GM23338 (cell line): ENCODE measurements around the gene TMEM61. TPM values are rescaled to one million over a fixed set of nuclear protein-coding genes. Genes with fewer than 3 reads are reported as not detected.

Source experiments
- ATAC-seq: fragments of 200-7000 bp; cut with Tn5 transposase; 3 replicates; pipeline ENCODE4 v1.9.1; 2020
- DNase-seq: peaks from one replicate; pipeline ENCODE4 v3.0.0-alpha.2; 2015; ENCODE audit warnings: low spot score
- H2AFZ ChIP-seq: fragments of 200-600 bp; sonication (generic); 2 replicates; pipeline ENCODE4 v1.8.0; 2016; ENCODE audit warnings: antibody characterized with exemption, mild to moderate bottlenecking, moderate library complexity
- H3F3A ChIP-seq: fragments of 200-600 bp; sonication (generic); replicated peaks from 2 replicates; pipeline ENCODE4 v1.8.0; 2017; ENCODE audit warnings: antibody characterized with exemption, mixed run types, low read depth
- H3K27ac ChIP-seq: fragments of 200-600 bp; sonication (generic); 2 replicates; pipeline ENCODE4 v1.6.1; 2016; ENCODE audit warnings: low read depth
- H3K27me3 ChIP-seq: fragments of 200-600 bp; sonication (generic); 2 replicates; pipeline ENCODE4 v1.8.0; 2016; ENCODE audit warnings: mild to moderate bottlenecking, mixed run types, moderate library complexity; ENCODE audit not compliant: insufficient read depth
- H3K36me3 ChIP-seq: fragments of 200-600 bp; sonication (generic); 2 replicates; pipeline ENCODE4 v1.8.0; 2016; ENCODE audit warnings: mild to moderate bottlenecking; ENCODE audit not compliant: insufficient read depth
- H3K4me1 ChIP-seq: fragments of 200-600 bp; sonication (generic); 2 replicates; pipeline ENCODE4 v1.8.0; 2016; ENCODE audit warnings: mild to moderate bottlenecking, moderate library complexity; ENCODE audit not compliant: insufficient read depth
- H3K4me2 ChIP-seq: fragments of 200-600 bp; sonication (generic); 2 replicates; pipeline ENCODE4 v1.7.1; 2017; ENCODE audit warnings: mixed run types
- H3K4me3 ChIP-seq: fragments of 200-600 bp; sonication (generic); 2 replicates; pipeline ENCODE4 v1.6.1; 2016; ENCODE audit warnings: mixed run types
- H3K79me2 ChIP-seq: fragments of 200-600 bp; sonication (generic); replicated peaks from 2 replicates; pipeline ENCODE4 v1.8.0; 2017; ENCODE audit warnings: mild to moderate bottlenecking; ENCODE audit not compliant: insufficient read depth
- H3K9me2 ChIP-seq: fragments of 200-600 bp; sonication (generic); 2 replicates; pipeline ENCODE4 v1.8.0; 2017; ENCODE audit not compliant: insufficient read depth
- H4K20me1 ChIP-seq: fragments of 200-600 bp; sonication (generic); replicated peaks from 2 replicates; pipeline ENCODE4 v1.8.0; 2017; ENCODE audit warnings: mild to moderate bottlenecking; ENCODE audit not compliant: insufficient read depth
- H3K27ac Mint-ChIP-seq: 2 replicates; pipeline ENCODE4 v1.8.0; 2020; ENCODE audit warnings: inconsistent platforms, mild to moderate bottlenecking, moderate library complexity, mixed read lengths
- H3K27me3 Mint-ChIP-seq: 3 replicates; pipeline ENCODE4 v1.8.0; 2022; ENCODE audit warnings: low read depth, mild to moderate bottlenecking, moderate library complexity, mixed read lengths, inconsistent platforms; ENCODE audit not compliant: insufficient read depth, poor library complexity
- H3K36me3 Mint-ChIP-seq: 3 replicates; pipeline ENCODE4 v1.8.0; 2021; ENCODE audit warnings: low read depth, mild to moderate bottlenecking, inconsistent platforms, moderate library complexity, mixed read lengths
- H3K4me1 Mint-ChIP-seq: 3 replicates; pipeline ENCODE4 v1.8.0; 2020; ENCODE audit warnings: mild to moderate bottlenecking, inconsistent platforms, mixed read lengths
- H3K4me3 Mint-ChIP-seq: 3 replicates; pipeline ENCODE4 v1.8.0; 2021; ENCODE audit warnings: moderate library complexity, mild to moderate bottlenecking, inconsistent platforms, mixed read lengths
- H3K9me3 Mint-ChIP-seq: 3 replicates; pipeline ENCODE4 v1.8.0; 2020; ENCODE audit warnings: moderate library complexity, mild to moderate bottlenecking, inconsistent platforms, mixed read lengths
- CREB1 ChIP-seq: fragments of 250-450 bp; sonication (Bioruptor Pico); IDR thresholded peaks from 2 replicates; pipeline ENCODE4 v1.5.0; 2020; ENCODE audit warnings: low read depth, mild to moderate bottlenecking, moderate library complexity
- CTCF ChIP-seq, 2 experiments: fragments of 200-600 bp in 1 of 2; sonication (generic) in 1 of 2; conservative IDR thresholded peaks; 2 replicates each; pipeline versions ENCODE4 v1.5.1 to v1.6.1; 2016 to 2017; ENCODE audit warnings: antibody characterized with exemption in 2 of 2, low read depth in 2 of 2, mild to moderate bottlenecking in 2 of 2, moderate library complexity in 1 of 2
- EZH2 ChIP-seq: fragments of 200-600 bp; sonication (generic); IDR thresholded peaks from one replicate; pipeline ENCODE4 v1.8.0; 2017; ENCODE audit warnings: antibody characterized with exemption, mild to moderate bottlenecking, low read depth; ENCODE audit not compliant: unreplicated experiment
- EZH2phosphoT487 ChIP-seq: fragments of 200-600 bp; sonication (generic); IDR thresholded peaks from one replicate; pipeline ENCODE4 v1.8.1; 2018; ENCODE audit warnings: antibody characterized with exemption; ENCODE audit not compliant: unreplicated experiment
- JUNB ChIP-seq: IDR thresholded peaks from one replicate; pipeline ENCODE4 v1.6.1; 2016; ENCODE audit warnings: antibody characterized with exemption; ENCODE audit not compliant: unreplicated experiment
- NANOG ChIP-seq: IDR thresholded peaks from 2 replicates; pipeline ENCODE4 v1.6.1; 2016; ENCODE audit warnings: antibody characterized with exemption, borderline replicate concordance
- STAT1 ChIP-seq: IDR thresholded peaks from one replicate; pipeline ENCODE4 v1.6.1; 2016; ENCODE audit warnings: antibody characterized with exemption; ENCODE audit not compliant: unreplicated experiment
- ZNF331 ChIP-seq: fragments of 250-450 bp; sonication (Bioruptor Pico); IDR thresholded peaks from 2 replicates; pipeline ENCODE4 v1.5.0; 2020; ENCODE audit warnings: low read depth, mild to moderate bottlenecking, moderate library complexity
- ZNF462 ChIP-seq: fragments of 250-450 bp; sonication (Bioruptor Pico); IDR thresholded peaks from 2 replicates; pipeline ENCODE4 v1.5.0; 2020; ENCODE audit warnings: mild to moderate bottlenecking, moderate library complexity
- polyA plus RNA-seq: library from polyadenylated mRNA; unstranded; fragments of >200 nt; fragmentation: Nextera tagmentation; extraction: Ambion mirVana; gene quantifications from 2 replicates; pipeline ENCODE4 v1.2.1, GENCODE V29; 2016
- total RNA-seq: library from RNA; depleted of rRNA; stranded (reverse); fragments of >200 nt; shearing (Covaris generic); gene quantifications from 2 replicates; pipeline ENCODE4 v1.2.3, GENCODE V29; 2014

TMEM61 gene
- total and polyA plus RNA-seq, 2 experiments from 2014 or later = 2.0 to 3.6 TPM

DNA sequence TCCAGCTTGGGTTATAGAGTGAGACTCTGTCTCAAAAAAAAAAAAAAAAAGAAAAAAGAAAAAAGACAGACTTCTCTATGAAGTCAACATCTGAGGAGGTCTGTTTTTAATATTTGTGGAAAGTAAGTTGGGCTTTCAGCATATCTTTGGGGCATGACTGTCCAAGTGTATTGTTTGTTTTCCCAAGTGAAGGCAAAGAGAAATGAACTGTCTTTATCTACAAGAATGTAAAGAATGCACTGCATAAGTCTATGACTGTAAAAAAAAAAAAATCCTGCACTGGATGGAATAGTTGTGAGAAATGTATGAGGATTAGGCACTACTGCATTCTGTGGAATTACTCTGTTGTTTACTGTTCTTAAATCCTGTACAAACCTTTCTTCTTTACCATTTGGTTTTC is 45.6 kb upstream of the TMEM61 start (continued):
- TF ChIP-seq ZNF462 (CRISPR knock-in tag) = no peak
- TF ChIP-seq ZNF331 (CRISPR knock-in tag) = no peak
- TF ChIP-seq EZH2phosphoT487 = no peak
- no peak for TF ChIP-seq CTCF (conservative IDR thresholded peaks at IDR 0.05; ENCODE audit: low read depth in 2 of 2)
- TF ChIP-seq EZH2 = no peak
- no peak for TF ChIP-seq JUNB
- TF ChIP-seq NANOG = no peak
- no peak for TF ChIP-seq STAT1
- TF ChIP-seq CREB1 = no peak

DNA sequence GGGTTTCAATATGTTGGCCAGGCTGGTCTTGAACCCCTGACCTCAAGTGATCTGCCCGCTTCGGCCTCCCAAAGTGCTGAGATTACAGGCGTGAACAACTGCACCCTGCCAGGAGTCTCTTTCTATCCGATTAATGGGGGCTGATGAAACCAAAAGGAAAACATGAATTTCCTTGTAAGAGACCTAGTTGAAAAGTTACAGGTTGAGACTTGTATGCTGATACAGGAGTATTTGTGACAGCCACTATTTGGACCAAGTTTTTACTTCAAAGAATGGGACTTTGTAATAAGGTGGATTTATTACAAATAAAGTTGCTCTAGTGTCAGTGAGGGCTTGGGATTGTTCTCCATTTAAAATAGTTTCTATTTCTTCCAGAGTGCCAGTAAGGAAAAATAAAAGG is 43.6 kb upstream of the TMEM61 start:
- H3K36me3 Mint-ChIP-seq = peaks cover 13% of the 10 kb centered on the region; the same call in 2 of the 3 replicates
- Histone ChIP-seq H3K4me1 (peaks cover 17% of the 10 kb centered on the region), H2AFZ (no peak overlapping the region), H4K20me1 (no peaks in the 10 kb centered on the region), H3F3A (no peaks in the 10 kb centered on the region), H3K4me2 (no peak overlapping the region), H3K79me2 (no peaks in the 10 kb centered on the region), H3K36me3 (no peaks in the 10 kb centered on the region), H3K9me2 (0 out of 2 replicates have a peak, but pooled peaks cover 2% of the 10 kb centered on the region), H3K27ac (no peak overlapping the region), H3K4me3 (no peak overlapping the region), H3K27me3 (no peaks in the 10 kb centered on the region)
- H3K4me1 Mint-ChIP-seq = peaks cover 33% of the 10 kb centered on the region
- no peaks in the 10 kb centered on the region for H3K27me3 Mint-ChIP-seq
- DNase-seq (no peak), ATAC-seq (no peak)
- no peak overlapping the region for H3K4me3 Mint-ChIP-seq
- peaks cover 29% of the 10 kb centered on the region for H3K9me3 Mint-ChIP-seq
- no peak overlapping the region for H3K27ac Mint-ChIP-seq
- TF ChIP-seq EZH2 (no peak), EZH2phosphoT487 (no peak), ZNF462 (CRISPR knock-in tag) (no peak)
